ENCODE results near the gene GLDN.

The GLDN gene

DNA sequence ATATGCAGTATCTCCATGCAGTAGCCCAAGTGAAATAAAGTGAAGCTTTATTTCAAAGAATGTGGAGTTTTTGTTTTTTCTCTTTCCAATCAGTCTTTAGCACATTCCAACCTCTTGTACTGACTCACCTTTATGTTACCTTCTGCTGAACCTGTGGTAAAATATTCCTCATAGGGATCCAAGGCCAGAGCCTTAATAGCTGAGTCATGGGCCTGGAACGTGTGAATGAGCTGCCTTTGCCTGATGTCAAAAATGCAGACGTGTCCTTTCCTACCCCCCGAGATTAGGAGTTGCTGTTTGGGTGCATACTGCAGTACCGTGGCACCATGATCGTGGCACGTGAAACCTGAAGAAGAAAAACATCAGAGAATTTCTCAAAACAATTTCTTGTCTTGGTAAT lies 108.5 kb downstream of the GLDN start:
- H3K36me3 ChIP-seq = peaks cover 31% of the 10 kb centered on the region
- no peak overlapping the region for H3K4me2 ChIP-seq
- no peaks in the 10 kb centered on the region for H3K27me3 ChIP-seq
- H3K9me3 ChIP-seq = no peaks in the 10 kb centered on the region
- no peak overlapping the region for H3K27ac ChIP-seq
- H3K4me1 ChIP-seq = no peaks in the 10 kb centered on the region
- TF ChIP-seq Cebpa-rat (IDR thresholded peaks at IDR 0.05) = no peak
- no peak overlapping the region for H3K4me3 ChIP-seq
- H4K20me1 ChIP-seq = no peaks in the 10 kb centered on the region
- H3K9ac ChIP-seq = no peak overlapping the region

All from BLaER1 (cell line).